Activated gamma-delta T cell (primary cell): ENCODE results near the gene CPNE4.

Experiments used
- DNase-seq: peaks from one replicate; lab custom pipeline; 2025; lab: John Stamatoyannopoulos, UW

Gene CPNE4

GRCh38 chr3:131796558-131797198 is 238.1 kb downstream of the CPNE4 start:
- DNase-seq: no peak

- no peak for DNase-seq
Measured at GRCh38 chr3:131796111-131796510, 238.7 kb downstream of the CPNE4 start.

GRCh38 chr3:131795390-131796090 is 239.3 kb downstream of the CPNE4 start:
- DNase-seq: no peak

GRCh38 chr3:131794766-131795388 is 239.9 kb downstream of the CPNE4 start:
- DNase-seq: no peak

GRCh38 chr3:131793870-131794269 is 240.9 kb downstream of the CPNE4 start:
- DNase-seq: no peak

GRCh38 chr3:131789188-131789587 is 245.6 kb downstream of the CPNE4 start:
- no peak for DNase-seq

GRCh38 chr3:131786386-131786785 is 248.4 kb downstream of the CPNE4 start:
- no peak for DNase-seq

- DNase-seq: no peak
Measured at GRCh38 chr3:131782751-131783150, 252.1 kb downstream of the CPNE4 start.

- DNase-seq: no peak
Measured at GRCh38 chr3:131778526-131778925, 256.3 kb downstream of the CPNE4 start.

- DNase-seq: no peak
Measured at GRCh38 chr3:131775650-131776049, 259.2 kb downstream of the CPNE4 start.

GRCh38 chr3:131772269-131773026 is 262.4 kb downstream of the CPNE4 start:
- no peak for DNase-seq

GRCh38 chr3:131762981-131763564 is 271.7 kb downstream of the CPNE4 start:
- DNase-seq: no peak

- DNase-seq: no peak
Measured at GRCh38 chr3:131756405-131756804, 278.4 kb downstream of the CPNE4 start.

- no peak for DNase-seq
Measured at GRCh38 chr3:131755380-131755779, 279.4 kb downstream of the CPNE4 start.

- DNase-seq: no peak
Measured at GRCh38 chr3:131750256-131750655, 284.6 kb downstream of the CPNE4 start.

- no peak for DNase-seq
Measured at GRCh38 chr3:131749826-131750225, 285.0 kb downstream of the CPNE4 start.

- DNase-seq: no peak
Measured at GRCh38 chr3:131747466-131747865, 287.3 kb downstream of the CPNE4 start.

GRCh38 chr3:131744765-131745164 is 290.0 kb downstream of the CPNE4 start:
- no peak for DNase-seq

- no peak for DNase-seq
Measured at GRCh38 chr3:131743126-131743525, 291.7 kb downstream of the CPNE4 start.

GRCh38 chr3:131739211-131739610 is 295.6 kb downstream of the CPNE4 start:
- no peak for DNase-seq

GRCh38 chr3:131738095-131738494 is 296.7 kb downstream of the CPNE4 start:
- no peak for DNase-seq

GRCh38 chr3:131735544-131735943 is 299.3 kb downstream of the CPNE4 start:
- no peak for DNase-seq
